LHCN-M2 (cell line): ENCODE results near the gene TXNDC2. TPM values are rescaled to one million over a fixed set of nuclear protein-coding genes. Genes with fewer than 3 reads are reported as not detected.

ENCODE experiments used
- DNase-seq: peaks from one replicate; pipeline ENCODE4 v3.0.0-alpha.2; 2012; ENCODE audit warnings: low read depth
- total RNA-seq: library from RNA; depleted of rRNA; stranded (reverse); fragments of >200 nt; gene quantifications from 2 replicates; pipeline ENCODE4 v1.2.3, GENCODE V29; 2014

The TXNDC2 gene
- total RNA-seq, 1 experiment from 2014 or later, result 0.63 TPM

GRCh38 chr18:9913151-9913525, 27.4 kb downstream of the TXNDC2 start:
- DNase-seq, result no peak

- DNase-seq, result peak; percentile 94
Observed at GRCh38 chr18:9913526-9914333, 28.0 kb downstream of the TXNDC2 start, which contains the start of gene VAPA. Gene VAPA, plus strand, starts transcription at chr18:9914016. Its CDS starts 241 bp downstream, at chr18:9914257.

DNA sequence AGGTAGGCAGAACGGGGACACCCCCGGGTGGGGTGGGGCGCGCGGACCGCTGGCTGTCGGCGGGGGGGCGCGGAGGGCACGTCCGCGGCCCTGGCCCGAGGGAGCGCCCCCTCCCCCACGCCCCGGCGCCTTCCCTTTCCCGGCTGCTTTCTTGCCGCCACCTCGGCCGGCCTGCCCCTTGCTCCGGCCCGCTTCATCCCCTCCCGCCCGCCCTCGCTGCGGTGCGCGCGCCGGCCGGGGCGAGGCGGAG, 28.5 kb downstream of the TXNDC2 start:
- peak; percentile 32 for DNase-seq

- peak; percentile 63 for DNase-seq
Observed at GRCh38 chr18:9914584-9915290, 29.0 kb downstream of the TXNDC2 start.

- no peak for DNase-seq
Observed at GRCh38 chr18:9915291-9916076, 29.7 kb downstream of the TXNDC2 start.

- no peak for DNase-seq
Observed at GRCh38 chr18:9916077-9916639, 30.4 kb downstream of the TXNDC2 start.

DNA sequence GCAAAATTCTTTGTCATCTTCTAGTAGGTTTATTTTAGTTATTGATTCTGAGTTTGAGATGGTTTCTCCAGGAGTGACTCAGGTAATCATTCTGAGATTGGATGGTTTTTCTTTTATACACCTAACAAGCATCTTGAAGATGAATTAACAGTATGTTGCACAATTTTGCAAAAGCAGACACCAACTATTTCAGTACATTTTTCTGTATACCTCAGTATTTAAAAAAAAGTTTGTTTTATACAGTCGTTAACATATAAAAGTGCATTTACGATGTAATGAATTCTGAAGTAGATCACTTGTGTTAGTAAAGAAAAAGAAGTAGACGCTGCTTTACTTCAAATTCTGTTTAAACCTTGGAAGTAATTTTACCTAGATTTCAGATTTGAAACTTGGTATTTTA, 31.0 kb downstream of the TXNDC2 start:
- no peak for DNase-seq

DNA sequence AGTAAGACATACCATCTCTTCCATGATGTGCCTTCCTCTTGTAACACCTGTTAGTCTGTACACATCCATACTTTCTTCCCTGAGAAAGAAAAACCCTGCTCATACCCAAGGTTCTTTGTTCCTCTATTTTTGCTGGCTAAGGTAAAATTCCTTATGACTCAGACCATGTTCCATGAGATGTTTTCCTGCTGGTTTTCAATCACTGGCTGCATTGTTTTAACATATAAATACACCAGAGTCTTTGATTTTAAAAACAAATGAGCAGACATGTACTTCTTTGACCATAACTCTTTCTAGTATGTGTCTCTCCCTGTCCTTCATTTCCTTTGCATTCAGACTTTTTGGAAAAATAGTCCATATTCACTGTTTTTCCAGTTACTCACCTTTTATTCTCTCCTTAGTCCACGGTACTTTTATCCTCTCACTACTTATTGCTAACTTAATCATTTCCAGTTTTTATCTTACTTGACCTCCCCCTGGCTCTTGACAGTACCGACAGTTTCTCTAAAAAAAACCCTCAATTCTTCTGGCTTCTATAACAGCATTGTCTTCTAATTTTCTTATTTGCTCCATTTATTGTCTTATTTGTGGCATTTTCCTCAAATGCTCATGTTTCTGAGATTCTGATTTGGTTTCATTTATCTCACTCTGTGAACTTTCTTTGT, 32.4 kb downstream of the TXNDC2 start:
- DNase-seq, result peak; percentile 63

GRCh38 chr18:9919564-9920232, 33.9 kb downstream of the TXNDC2 start:
- DNase-seq, result no peak

DNA sequence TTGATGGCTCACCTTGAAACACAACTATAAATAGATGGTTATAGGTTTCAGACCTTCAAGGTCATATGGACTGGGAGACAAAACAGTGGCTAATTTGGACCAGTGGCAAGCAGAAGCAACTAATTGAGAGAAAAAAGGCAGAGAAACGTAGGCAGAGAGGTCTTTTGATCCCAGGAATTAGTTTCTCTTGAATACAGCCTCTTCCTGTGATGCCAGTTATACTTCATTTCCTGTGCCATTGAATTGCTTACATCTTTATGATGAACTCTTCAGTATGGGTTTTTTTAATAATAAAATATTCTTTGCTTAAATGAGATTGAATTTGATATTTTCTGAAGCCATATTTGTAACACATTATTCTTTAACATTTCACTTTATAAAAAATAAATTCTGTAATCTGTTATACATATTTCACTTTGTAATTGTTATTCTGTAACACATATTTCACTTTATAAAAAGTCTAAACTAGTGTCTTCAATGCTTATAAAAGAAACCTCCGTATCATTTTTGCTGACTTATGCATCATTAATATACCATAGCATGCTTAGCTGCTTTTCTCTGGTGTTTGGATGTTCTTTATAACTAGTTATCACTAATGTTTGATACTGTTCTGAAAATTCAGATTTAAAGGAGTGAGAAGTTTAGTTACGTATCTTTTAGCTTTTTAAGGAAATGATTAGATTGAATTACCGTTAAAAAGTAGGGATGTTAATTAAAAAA, 37.0 kb downstream of the TXNDC2 start:
- DNase-seq, result no peak

DNA sequence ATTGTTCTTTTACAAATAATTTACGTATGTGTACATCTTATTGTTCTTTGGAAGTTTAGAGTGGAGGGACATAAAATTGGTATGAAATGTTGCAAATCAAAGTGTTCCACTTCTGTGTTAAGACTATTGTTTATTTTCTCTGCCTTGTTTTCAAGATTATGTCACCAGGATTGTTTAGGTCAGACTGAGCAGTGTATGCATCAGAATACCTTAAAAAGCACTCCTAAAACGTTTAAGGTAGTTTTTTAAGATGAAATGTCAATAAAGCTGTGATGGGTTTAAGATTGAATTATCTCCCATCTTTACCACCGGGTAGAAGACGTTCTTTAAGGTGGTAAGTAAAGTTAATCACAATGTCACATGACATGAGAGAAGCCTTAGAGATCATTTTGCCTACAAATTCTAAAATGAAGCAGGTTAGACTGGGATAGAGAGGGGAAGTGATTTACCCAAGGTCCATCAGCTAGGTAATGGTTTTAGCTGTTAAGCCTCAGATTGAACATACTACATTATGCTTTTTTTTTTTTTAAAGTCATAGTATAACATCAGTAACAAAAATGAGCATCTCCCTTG, 38.7 kb downstream of the TXNDC2 start:
- no peak for DNase-seq

- DNase-seq, result peak; percentile 38
Observed at GRCh38 chr18:9925369-9925768, 39.6 kb downstream of the TXNDC2 start.

DNA sequence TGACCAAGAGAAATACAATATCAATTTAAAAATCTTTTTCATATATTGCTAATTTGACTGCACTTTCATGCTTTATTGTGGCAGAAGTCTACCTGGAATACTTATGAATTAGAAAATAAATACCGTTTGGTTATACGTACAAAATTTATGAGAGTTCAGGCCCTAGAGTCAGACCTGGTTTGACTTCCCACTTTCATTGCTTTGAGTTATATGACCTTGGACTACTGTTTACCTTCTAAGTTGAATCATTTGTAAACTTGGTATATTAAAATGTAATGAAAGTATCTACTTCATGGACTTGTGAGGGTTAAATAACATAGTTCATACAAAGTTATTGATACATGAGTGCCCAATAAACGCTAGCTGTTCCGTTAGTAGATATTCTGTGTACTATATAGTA, 40.0 kb downstream of the TXNDC2 start:
- no peak for DNase-seq

GRCh38 chr18:9926223-9926894, 40.6 kb downstream of the TXNDC2 start:
- DNase-seq, result no peak

- DNase-seq, result no peak
Observed at GRCh38 chr18:9926977-9927376, 41.2 kb downstream of the TXNDC2 start.

DNA sequence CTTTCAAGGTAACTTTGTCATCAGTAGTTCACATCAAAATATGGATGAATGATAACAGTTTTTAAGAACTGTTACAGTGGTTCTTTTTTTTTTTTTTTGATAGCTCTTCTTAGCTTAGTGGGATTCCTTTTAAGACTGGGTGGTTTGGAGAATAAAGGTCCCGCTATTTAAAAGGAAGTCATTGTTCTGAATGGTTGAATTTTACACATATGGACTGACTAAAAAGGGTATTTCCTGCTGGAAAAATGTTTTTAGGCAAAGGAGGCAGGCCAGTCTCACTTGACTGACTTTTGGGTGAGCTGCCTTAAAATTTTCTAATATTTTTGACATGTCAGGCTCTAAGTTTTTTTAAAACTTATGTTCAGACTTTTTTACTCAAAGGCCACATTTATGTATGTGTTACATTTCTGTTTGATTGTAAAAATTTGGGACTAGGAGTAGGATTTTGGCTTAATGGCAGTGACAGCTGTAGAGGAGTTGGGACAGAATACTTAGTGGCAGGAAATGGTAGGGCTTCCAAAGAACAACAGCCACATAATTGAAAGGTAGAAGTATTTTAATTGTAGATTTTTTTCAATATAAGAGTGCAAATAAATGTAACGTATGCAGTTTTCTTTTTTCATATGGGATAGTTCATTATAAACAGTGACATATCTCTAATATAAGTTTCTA, 41.8 kb downstream of the TXNDC2 start:
- peak; percentile 51 for DNase-seq

DNA sequence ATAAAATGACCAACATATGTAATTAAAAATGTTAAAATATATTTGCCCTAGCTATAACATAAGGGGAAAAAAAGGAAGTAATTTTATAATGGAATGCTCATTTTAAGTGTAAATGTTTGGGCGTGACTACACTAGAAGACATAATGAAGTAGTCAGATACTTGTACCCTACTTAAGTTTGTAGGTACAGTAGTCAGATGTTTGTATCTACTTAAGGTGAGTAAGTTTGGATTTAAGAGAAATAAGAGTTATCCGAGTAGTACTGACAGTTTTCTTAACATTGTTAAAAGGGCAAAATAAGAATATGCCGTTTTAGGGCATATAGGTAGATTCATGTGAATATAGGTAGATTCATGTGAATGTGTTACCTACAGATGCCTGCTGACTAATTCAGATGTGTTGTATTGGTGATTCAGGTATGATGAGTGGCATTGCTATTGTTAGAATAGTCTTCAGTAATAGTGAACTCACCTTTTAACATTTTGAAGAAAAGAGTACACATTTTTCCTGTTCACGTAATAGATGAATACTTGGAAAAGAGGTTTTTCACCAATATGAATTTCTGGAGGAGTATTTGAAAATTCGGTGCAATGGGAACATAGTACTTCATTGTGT, 43.0 kb downstream of the TXNDC2 start:
- no peak for DNase-seq

- no peak for DNase-seq
Observed at GRCh38 chr18:9930299-9930884, 44.6 kb downstream of the TXNDC2 start.
